GM11168 (cell line): ENCODE data around the gene HEY2.
"Not testable (repeated sequence)": the region's sequence is repeated elsewhere in the genome, so short reads cannot be mapped to it uniquely, and the experiment has no call there.

Experiments used
- in situ Hi-C: fragments of 300-500 bp; cut with MboI; formaldehyde crosslinking; loops from one replicate; pipeline ENCODE4 v1.12.0; 2022; ENCODE audit warnings: low sequenced_read_pairs; ENCODE audit not compliant: unreplicated experiment

The HEY2 gene

GRCh38 chr6:125792172-125792571 lies 42.7 kb downstream of the HEY2 start:
- in situ Hi-C loops, result no loop called here

- in situ Hi-C loops, result no loop called here
Observed at GRCh38 chr6:125792680-125793079, 43.2 kb downstream of the HEY2 start.

- in situ Hi-C loops, result no loop called here
Observed at GRCh38 chr6:125793280-125793679, 43.8 kb downstream of the HEY2 start.

GRCh38 chr6:125793863-125794262 lies 44.4 kb downstream of the HEY2 start:
- in situ Hi-C loops, result no loop called here

GRCh38 chr6:125794342-125795137 lies 45.1 kb downstream of the HEY2 start:
- in situ Hi-C loops, result no loop called here

- in situ Hi-C loops, result no loop called here
Observed at GRCh38 chr6:125795301-125795700, 45.9 kb downstream of the HEY2 start.

- in situ Hi-C loops, result no loop called here
Observed at GRCh38 chr6:125797120-125797885, 47.9 kb downstream of the HEY2 start.

- in situ Hi-C loops, result no loop called here
Observed at GRCh38 chr6:125797886-125798444, 48.5 kb downstream of the HEY2 start.

- in situ Hi-C loops, result no loop called here
Observed at GRCh38 chr6:125798734-125799508, 49.5 kb downstream of the HEY2 start.

- in situ Hi-C loops, result no loop called here
Observed at GRCh38 chr6:125802383-125802782, 53.0 kb downstream of the HEY2 start.

GRCh38 chr6:125802943-125803377 lies 53.5 kb downstream of the HEY2 start:
- in situ Hi-C loops, result no loop called here

- in situ Hi-C loops, result no loop called here
Observed at GRCh38 chr6:125804264-125804663, 54.8 kb downstream of the HEY2 start.

GRCh38 chr6:125804866-125805425 lies 55.5 kb downstream of the HEY2 start:
- in situ Hi-C loops, result not testable (repeated sequence)

- in situ Hi-C loops, result no loop called here
Observed at GRCh38 chr6:125806813-125807212, 57.4 kb downstream of the HEY2 start.

- in situ Hi-C loops, result no loop called here
Observed at GRCh38 chr6:125807293-125807692, 57.9 kb downstream of the HEY2 start.

- in situ Hi-C loops, result no loop called here
Observed at GRCh38 chr6:125808060-125808459, 58.6 kb downstream of the HEY2 start.

- in situ Hi-C loops, result no loop called here
Observed at GRCh38 chr6:125808591-125808990, 59.2 kb downstream of the HEY2 start.

- in situ Hi-C loops, result no loop called here
Observed at GRCh38 chr6:125809570-125810170, 60.2 kb downstream of the HEY2 start.

- in situ Hi-C loops, result no loop called here
Observed at GRCh38 chr6:125810445-125810844, 61.0 kb downstream of the HEY2 start.
